ENCODE data around the gene PRPH2. TPM values are rescaled to one million over a fixed set of nuclear protein-coding genes. Genes with fewer than 3 reads are reported as not detected.
A peak's percentile ranks its signal among the peaks of the same experiment; 100 is the strongest.
"Not testable (repeated sequence)": the region's sequence is repeated elsewhere in the genome, so short reads cannot be mapped to it uniquely, and the experiment has no call there.

PRPH2 gene
- total RNA-seq, 1 donor from 2014 or later, result 1.7 TPM

DNA sequence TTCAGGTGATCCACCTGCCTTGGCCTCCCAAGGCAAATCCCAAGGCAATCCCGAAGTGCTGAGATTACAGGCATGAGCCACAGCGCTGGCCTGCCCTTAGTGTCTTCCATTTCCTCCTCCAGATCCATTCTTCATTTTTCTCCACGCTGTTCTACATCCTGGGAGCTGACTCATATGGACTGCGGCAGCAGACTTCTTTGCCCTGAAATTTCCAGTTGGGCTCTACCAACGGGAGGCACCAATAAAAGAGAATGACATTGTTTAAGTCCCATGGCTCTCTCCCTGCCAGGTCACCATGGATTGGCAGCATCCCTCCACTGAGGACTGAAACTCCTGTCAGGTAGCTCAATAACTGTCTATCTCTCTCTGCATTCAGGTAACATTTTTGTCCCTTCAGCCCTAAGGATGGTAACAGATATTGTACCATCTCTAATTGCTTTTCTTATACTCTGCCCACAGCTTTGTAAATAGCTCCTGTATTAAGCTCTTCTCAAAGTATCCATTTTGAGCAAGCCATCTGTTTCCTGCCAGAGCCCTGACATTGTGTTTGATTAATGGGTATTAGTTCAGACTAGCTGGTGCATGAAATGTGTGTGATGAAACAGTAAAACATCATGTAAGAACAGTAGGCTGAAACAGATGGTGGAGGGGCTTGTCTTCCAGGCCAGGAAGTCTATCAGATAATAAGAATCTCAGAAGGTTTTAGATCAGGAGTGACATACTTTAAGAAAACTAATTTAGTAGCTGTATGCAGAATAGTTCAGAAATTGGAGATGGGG lies 19.9 kb upstream of the PRPH2 start:
- no peak for DNase-seq (ENCODE audit: low spot score)

DNA sequence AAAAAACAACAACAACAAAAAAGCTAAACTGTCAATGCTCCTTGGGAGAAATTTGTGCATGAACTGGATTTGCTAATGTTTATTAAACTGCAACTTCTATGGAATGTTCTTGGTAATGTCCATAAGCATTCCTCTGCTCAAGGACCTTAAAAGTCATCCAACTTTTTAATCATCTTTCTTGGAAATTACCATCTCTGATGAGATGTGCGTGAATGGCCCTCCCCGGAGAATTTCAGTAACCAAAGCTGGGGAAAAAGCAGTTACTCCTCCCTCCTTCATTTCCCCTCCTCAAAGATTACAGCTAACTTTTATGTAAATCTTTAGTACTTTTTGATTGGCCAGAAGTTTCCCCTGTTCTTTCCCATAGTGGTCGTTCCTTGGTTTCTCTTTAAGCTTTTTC lies 18.3 kb upstream of the PRPH2 start:
- DNase-seq (ENCODE audit: low spot score), result no peak

DNA sequence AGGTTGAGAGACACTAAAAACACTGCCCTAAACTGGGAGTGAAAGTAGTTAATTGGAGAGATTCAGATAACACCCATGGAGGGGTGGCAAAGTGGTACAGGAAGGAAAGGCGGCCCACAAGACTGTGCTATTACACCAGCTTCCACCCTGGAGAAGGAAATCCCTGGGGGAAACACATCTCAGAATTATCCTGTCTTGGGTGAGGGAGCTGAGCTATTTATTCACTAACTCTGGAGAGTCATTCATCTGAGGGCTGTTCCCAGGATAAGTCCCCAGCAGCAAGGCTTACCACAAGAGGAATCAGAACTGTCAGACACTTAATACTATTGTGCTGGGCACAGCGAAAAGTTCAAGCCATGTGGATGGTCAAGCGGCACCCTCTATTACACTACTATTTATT lies 13.6 kb upstream of the PRPH2 start:
- no peak for DNase-seq (ENCODE audit: low spot score)

DNA sequence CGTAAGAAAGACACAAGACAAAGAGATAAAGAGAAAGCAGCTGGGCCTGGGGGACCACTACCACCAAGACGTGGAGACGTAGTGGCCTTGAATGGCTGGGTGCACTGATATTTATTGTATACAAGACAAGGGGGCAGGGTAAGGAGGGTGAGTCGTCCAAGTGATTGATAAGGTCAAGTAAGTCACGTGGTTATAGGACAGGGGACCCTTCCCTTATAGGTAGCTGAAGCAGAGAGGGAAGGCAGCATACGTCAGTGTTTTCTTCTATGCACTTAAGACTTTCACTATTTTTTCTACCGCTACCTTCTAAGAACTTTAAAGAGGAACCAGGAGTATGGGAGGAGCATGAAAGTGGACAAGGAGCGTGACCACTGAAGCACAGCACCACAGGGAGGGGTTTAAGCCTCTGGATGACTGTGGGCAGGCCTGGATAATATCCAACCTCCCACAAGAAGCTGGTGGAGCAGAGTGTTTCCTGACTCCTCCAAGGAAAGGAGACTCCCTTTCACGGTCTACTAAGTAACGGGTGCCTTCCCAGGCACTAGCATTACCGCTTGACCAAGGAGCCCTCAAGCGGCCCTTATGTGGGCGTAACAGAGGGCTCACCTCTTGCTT lies 11.6 kb upstream of the PRPH2 start:
- DNase-seq (ENCODE audit: low spot score), result not testable (repeated sequence)

DNA sequence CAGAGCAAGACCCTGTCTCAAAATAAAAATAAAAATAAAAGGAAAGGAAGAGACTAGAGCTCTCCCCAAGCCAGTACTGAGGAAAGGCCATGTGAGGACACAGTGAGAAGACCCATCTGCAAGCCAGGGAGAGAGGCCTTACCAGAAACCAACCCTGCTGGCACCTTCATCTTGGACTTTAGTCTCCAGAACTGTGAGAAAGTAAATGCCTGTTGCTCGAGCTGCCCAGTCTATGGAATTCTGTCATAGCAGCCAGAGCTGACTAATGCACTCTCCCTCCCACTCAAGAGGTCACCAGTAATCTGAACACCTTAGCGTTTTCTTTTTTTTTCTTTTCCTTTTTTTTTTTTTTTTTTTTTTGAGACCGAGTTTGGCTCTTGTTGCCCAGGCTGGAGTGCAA lies 7.3 kb upstream of the PRPH2 start:
- no peak for DNase-seq (ENCODE audit: low spot score)

DNA sequence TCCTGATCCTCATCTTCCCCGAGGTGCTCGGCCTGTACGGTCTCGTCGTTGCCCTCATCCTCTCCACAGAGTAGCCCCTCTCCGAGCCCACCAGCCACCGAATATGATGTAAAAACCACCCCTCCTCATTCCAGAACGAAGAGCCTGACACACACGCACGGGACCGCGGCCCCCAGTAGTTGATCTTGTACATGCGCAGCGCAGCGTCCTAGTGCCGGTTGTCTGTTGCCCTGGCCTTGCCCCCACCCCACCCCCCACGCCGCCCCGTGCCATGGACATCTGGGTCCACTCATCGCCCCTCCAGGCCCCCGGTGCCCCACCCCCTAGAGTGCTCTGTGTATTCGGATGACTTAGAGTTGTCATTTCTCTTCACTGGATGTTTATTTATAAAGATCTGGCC lies 5.2 kb upstream of the PRPH2 start:
- DNase-seq (ENCODE audit: low spot score), result no peak

DNA sequence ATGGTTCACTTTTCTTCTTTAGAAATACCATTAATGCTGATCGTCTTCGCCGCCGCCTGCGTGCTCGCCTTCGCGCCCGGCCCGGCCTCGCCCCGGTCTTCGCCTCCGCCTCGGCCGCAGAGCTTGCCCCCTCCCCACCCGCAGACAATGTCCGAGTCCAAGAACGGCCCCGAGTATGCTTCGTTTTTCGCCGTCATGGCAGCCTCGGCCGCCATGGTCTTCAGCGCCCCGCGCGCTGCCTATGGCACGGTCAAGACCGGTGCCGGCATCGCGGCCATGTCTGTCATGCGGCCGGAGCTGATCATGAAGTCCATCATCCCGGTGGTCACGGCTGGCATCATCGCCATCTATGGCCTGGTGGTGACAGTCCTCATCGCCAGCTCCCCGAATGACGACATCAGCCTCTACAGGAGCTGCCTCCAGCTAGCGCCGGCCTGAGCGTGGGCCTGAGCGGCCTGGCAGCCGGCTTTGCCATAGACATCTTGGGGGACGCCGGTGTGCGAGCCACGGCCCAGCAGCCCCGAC lies 4.8 kb upstream of the PRPH2 start:
- peak; percentile 29 for DNase-seq (ENCODE audit: low spot score)

DNA sequence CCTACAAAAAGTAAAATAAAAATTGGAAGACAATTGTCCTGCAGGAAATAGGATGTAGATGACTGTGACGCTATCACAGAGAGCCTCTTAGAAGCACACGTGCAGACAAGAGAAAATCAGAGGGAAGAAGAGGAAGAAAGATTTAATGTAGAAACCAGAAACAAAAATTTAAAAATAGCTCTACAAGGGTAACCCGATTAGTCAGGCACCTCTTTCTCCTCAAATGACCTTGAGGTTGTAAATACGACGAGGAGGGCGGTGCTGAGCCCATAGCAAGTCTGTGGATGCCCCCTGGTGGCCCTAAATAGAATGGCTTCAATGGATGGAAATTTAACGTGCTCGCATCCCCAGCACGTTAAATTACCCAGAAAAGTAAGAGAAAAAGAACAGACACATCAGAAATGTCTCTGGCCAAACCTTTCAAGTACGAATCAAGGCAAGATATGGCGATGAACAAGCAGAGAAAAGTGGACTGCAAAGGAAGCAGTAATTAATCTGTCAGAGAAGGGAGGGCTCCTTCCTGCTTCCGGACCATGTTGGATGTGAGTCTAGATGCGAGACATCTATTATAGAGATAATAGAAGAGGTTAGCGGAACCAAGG lies 4.2 kb upstream of the PRPH2 start:
- DNase-seq (ENCODE audit: low spot score), result peak; percentile 82

DNA sequence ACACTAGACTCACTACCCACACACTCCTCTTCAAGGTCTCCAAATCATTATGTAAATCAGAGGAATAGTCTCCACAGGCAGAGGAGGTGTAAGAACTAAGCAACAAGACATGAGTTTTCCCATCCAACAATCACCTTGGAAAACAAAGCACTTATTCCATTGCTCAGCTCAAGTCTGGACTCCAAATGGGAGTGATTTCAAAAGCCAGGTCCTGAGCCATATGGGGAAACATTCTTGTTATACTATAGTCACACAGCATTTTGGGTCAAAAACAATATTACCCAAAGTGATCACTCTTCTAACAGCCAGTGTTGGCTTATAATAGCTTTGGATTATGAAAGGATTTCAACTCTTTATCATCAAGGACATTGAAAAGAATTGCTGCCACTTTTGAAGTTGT lies 3.6 kb upstream of the PRPH2 start:
- no peak for DNase-seq (ENCODE audit: low spot score)

DNA sequence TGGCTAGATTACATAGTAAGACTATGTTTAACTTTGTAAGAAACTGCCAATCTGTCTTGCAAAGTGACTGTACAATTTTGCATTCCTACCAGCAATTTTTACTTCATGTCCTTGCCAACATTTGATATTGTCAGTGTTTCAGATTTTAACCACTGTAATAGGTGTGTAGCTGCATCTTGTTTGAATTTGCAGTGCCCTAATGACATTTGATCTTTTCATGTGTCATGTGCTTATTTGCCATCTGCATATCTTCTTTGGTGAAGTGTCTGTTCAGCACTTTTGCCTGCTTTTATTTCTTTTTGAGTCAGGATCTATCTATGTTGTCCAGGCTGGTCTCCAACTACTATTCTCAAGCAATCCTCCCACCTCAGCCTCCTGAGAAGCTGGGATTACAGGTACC lies 2.4 kb upstream of the PRPH2 start:
- no peak for DNase-seq (ENCODE audit: low spot score)

DNA sequence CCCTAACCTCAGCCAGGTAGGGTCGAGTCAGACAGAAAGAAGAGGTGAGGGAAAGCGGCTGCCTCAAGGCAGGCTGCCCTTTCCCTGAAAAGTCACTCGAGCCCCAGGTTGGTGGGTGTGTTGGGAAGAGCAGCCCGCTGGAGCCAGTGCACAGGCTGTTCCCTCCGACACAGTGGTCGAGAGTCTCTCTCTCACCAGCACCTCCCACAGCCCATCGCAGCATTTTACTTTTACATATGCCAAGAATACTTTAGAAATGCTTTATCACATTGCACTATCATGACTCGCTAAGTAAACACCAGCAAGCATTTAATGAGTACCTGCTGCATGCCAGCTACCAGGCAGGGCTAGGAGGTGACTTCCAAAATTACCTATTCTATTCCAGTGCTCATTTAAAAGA lies 1.7 kb downstream of the PRPH2 start:
- no peak for DNase-seq (ENCODE audit: low spot score)

DNA sequence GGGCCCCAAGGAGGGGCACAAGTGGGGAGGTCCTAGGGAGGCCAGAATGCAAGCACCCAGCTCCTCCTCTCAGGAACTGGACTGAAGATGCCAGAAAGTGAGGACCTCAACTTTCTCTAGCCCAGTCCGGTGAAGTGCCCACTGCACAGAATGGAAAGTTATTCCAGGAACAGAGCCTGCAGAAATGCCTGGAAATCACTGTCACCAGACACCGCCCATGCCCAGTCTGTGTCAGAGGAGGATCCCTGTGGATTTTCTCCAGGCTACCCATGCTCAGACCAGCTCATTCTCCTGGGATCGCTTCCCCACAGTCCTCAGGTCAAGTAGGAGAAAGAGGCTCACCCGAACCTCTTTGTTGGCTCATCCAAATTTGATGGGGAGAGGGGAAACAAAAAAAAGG lies 6.5 kb downstream of the PRPH2 start:
- no peak for DNase-seq (ENCODE audit: low spot score)

DNA sequence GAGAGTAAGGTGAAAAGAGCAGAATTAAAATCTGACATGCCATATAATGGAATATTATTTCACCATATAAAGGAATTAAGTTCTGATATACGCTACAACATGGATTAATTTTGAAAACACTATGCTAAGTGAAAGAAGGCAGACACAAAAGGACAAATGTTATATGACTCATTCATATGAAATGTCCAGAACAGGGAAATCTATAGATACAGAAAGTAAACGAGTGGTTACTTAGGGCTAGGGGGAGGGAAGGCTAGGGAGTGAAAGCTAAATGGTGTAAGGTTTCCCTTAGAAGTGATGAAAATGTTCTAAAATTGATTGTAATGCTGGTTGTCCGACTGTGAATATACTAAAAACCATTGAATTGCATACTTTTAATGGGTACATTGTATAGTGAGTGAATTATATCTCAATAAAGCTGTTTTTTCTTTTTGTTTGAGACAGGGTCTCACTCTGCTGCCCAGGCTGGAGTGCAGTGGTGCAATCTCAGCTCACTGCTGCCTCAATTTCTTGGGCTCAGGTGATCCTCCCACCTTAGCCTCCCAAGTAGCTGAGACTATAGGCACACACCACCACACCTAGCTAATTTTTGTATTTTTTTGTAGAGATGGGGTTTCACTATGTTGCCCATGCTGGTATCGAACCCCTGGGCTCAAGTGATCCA lies 8.2 kb downstream of the PRPH2 start:
- DNase-seq (ENCODE audit: low spot score), result no peak

DNA sequence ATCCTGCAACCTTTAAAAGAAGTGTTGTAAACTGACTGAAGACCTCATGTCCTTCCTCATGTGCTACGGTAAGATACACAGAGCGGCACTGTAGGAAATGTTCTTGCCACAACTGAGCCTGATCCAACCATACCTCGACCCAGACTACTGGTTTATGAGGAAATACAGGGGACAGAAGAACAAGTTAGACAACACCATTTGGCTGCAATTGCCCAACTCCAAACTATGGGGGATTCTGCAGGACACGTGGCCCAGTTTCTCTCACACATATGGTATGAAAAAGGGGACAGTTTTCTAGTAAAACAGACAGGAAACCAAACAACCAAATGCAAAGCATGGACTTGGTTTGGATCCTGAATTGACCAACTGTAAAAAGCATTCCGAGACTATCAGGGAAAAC lies 10.5 kb downstream of the PRPH2 start:
- no peak for DNase-seq (ENCODE audit: low spot score)

DNA sequence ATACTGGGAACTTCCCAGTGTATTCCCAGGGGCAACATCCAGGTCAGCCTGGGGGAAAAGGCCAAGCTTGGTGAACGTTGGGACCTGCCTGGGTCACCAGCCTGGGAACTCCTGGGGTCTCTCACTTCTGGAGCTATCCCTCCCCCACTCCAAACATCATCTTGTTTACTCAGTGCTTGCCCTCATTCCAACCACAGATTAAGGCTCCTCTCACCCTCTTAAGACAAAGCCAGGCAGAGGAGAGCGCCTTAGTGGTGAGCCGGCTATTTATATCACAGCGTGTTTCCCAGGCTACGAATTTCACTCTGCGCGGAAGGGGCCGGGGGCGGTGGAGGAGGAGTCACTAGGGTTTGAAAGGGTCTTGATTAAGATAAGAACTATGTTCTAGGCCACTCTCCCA lies 12.1 kb downstream of the PRPH2 start:
- DNase-seq (ENCODE audit: low spot score), result no peak

DNA sequence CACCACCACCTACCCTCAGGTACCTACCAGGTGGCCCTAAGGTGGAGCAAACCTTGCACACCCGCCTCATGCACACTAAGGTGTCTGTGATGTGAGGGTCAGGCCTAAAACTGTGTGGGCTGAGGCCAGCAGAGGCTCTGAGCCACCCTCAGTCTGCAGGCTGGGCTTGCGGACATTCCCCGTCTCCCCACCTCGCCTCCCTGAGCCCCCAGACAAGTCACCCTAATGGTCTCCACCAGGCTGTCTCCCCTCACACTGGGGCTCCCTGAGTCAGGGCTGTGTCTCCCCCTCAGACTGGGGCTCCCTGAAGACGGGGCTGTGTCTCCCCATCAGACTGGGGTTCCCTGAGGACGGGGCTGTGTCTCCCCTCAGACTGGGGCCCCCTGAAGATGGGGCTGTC lies 12.5 kb downstream of the PRPH2 start:
- DNase-seq (ENCODE audit: low spot score), result no peak

DNA sequence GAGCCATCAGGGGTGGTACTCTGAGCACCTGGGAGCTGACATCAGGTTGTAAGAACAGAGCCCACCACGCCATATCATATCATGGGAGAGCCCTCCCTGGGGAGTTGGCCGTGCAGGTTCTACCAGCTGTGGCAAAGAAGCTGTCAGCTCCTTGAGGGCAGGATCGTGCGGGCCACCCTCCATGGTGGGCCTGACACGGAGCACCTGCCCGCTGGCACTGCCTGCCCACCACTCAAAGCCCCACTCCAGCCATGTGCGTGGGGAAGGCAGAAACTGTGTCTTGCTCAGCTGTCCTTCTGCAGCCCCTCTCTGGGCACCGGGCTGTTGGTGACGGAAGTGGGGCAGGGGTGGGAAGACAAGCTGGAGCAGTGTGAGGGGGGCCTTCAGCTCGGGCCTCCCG lies 14.3 kb downstream of the PRPH2 start:
- DNase-seq (ENCODE audit: low spot score), result no peak

DNA sequence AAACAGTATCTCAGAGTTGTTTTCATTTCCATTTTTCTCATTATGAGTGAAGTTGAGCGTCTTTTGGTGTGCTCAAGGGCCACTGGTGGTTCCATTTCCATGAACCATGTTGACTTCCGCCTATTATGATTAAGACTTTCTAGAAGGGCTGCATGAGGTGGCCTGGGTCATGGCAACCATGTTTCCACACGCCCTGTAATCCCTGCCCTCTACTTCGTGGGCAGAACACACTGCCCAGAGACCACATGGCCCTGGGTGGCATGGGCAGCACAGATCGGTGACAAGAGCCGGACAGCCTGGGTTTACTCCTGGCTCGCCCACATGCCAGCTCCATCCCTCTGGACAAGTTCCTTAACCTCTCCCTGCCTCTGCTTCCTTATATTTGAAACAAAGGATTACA lies 14.8 kb downstream of the PRPH2 start:
- no peak for DNase-seq (ENCODE audit: low spot score)

DNA sequence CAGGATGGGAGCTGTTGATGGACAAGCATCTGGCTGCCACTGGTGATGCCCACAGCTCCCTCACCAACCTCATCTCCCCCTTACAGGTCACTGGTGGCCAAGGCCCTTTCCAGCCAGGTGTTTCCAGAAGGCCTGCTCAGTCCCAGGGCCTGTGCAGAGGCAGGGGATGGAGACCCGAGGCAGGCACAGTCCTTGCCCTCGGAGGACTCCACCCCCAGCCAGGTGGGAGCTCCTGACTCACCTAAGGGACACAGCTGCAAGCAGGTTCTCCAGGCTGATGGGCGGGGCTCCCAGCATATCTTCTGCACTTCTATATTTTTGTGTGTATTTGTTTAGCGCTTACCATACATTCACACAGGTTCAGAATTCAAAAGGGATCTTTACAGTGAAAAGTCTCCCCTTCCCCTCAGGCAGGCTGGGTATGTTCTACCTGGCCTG lies 17.4 kb downstream of the PRPH2 start:
- no peak for DNase-seq (ENCODE audit: low spot score)

DNA sequence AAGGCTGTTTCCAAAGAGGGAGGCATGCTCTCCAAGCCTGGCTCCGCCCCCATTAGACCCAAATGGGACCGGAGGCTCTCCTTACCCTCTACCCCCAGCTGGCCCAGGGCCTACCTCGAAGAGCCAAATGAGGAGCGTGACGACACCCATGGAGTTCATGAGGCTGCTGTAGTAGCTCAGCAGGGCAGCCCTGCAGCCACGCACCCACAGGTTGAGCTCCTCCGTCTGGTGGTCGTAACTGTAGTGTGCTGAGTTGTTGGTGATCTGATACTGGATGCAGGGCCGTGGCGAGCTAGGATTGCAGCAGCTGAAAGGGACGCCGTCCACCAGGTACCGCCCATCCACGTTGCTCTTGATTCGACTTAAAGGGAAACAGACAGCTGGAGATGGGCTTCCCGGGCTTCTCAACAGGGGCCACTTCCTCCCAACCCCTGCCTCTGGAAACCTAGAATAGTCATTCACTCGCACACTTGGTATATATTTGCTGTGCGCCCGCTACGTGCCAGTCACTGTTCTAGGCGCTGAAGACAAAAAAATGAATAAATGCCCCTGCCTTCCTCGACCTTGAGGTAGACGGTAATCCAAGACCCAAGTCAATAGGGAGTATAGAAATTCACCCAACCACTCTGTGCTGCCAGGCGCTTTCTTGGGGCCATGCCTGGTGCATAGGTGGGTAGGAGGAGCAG lies 18.0 kb downstream of the PRPH2 start:
- DNase-seq (ENCODE audit: low spot score), result no peak

DNA sequence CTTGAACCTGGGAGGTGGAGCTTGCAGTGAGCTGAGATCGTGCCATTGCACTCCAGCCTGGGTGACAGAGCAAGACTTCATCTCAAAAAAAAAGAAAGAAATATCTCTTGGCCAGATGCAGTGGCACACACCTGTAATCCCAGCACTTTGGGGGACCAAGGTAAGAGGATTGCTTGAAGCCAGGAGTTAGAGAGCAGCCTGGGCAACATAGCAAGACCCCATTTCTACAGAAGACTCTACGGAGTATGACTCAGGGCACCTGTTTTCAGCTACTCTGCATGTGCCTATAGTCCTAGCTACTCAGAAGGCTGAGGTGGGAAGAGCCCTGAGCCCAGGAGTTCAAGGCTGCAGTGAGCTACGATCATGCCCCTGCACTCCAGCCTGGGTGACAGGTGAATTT lies 19.6 kb downstream of the PRPH2 start:
- not testable (repeated sequence) for DNase-seq (ENCODE audit: low spot score)

DNA sequence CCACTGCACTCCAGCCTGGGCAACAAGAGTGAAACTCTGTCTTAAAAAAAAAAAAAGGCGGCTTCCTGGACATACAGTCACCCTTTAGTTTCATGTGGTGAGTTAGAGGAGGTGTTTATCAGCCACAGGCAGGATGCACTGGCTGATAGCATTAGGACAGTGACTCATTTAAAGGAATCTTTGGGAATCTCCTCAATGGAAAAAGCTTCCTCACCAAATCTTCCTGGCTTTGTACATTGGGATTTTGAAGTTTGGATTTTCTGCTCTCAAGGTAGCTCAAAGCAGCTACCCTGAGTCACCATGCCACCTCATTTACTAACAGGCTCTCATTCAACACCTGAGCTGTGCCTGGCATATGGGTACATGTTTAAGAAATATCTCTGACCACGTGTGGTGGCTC lies 20.2 kb downstream of the PRPH2 start:
- no peak for DNase-seq (ENCODE audit: low spot score)
